Spinal cord (tissue), 10 donors: Measurements from ENCODE around the gene TP53TG5. TPM values are rescaled to one million over a fixed set of nuclear protein-coding genes. Genes with fewer than 3 reads are reported as not detected.

Experiments used
- DNase-seq, 6 donors: peaks; one replicate each; pipeline versions ENCODE4 v3.0.0 to v3.0.0-alpha.2; 2013 to 2015; ENCODE audit warnings: low spot score in 6 of 6, low read depth in 4 of 6
- H3K27ac ChIP-seq: one replicate; pipeline ENCODE4 v1.5.1; 2013; ENCODE audit warnings: low read depth, low read length, control low read depth
- H3K27me3 ChIP-seq: one replicate; pipeline ENCODE4 v1.6.1; 2013; ENCODE audit warnings: low read length; ENCODE audit not compliant: control insufficient read depth, insufficient read depth
- H3K36me3 ChIP-seq: one replicate; pipeline ENCODE4 v1.6.1; 2013; ENCODE audit warnings: low read length; ENCODE audit not compliant: control insufficient read depth, insufficient read depth
- H3K4me1 ChIP-seq: one replicate; pipeline ENCODE4 v1.6.1; 2013; ENCODE audit warnings: low read length; ENCODE audit not compliant: control insufficient read depth, insufficient read depth
- H3K4me3 ChIP-seq: one replicate; pipeline ENCODE4 v1.5.1; 2013; ENCODE audit warnings: low read depth, low read length, control low read depth
- H3K9me3 ChIP-seq: one replicate; pipeline ENCODE4 v1.6.1; 2013; ENCODE audit warnings: low read length; ENCODE audit not compliant: control insufficient read depth, insufficient read depth
- WGBS: methylation state at CpG from one replicate; pipeline ENCODE4 v1.1.5; 2013; ENCODE audit warnings: missing lambda C conversion rate; ENCODE audit not compliant: insufficient coverage; 5-methylcytosine and 5-hydroxymethylcytosine counted together
- polyA plus RNA-seq, 2 donors: library from polyadenylated mRNA; unstranded; fragments of 120-200 nt; gene quantifications; one replicate each; pipeline ENCODE4 v1.2.1, GENCODE V29; 2013; ENCODE audit not compliant: insufficient read length in 2 of 2
- total RNA-seq, 2 donors: library from RNA; depleted of rRNA in 1 of 2; stranded (reverse); fragments of 120-200 nt in 1 of 2; fragments of >200 nt in 1 of 2; gene quantifications; one replicate each; pipeline versions ENCODE4 v1.2.3 to v1.2.4, GENCODE V29; 2013 to 2014
- donor health status: healthy.

Gene TP53TG5
- total and polyA plus RNA-seq, 4 donors, result 0.39 to 3.9 (median 1.2) TPM

- Histone ChIP-seq H3K36me3 (no peaks in the 10 kb centered on the region), H3K9me3 (no peaks in the 10 kb centered on the region), H3K4me3 (no peak overlapping the region), H3K27ac (peak overlapping the region; percentile 54), H3K27me3 (peaks cover 5% of the 10 kb centered on the region), H3K4me1 (peaks cover 27% of the 10 kb centered on the region)
- DNase-seq, result peak in 2 of 6 donors; percentile 2 to 44
- 23% methylated on average over 15 of the region's 16 CpGs for WGBS
These were observed 35.9 kb downstream of the TP53TG5 start for GRCh38 chr20:45341939-45342854.

GRCh38 chr20:45341579-45341938 is 36.6 kb downstream of the TP53TG5 start:
- Histone ChIP-seq H3K9me3 (no peaks in the 10 kb centered on the region), H3K36me3 (no peaks in the 10 kb centered on the region), H3K27me3 (peaks cover 5% of the 10 kb centered on the region), H3K4me1 (peaks cover 28% of the 10 kb centered on the region), H3K4me3 (no peak overlapping the region), H3K27ac (peak overlapping the region; percentile 54)
- DNase-seq, result no peak
- 50% methylated on average over 3 of the region's 3 CpGs for WGBS

- DNase-seq, result no peak
- H3K36me3 ChIP-seq, result no peaks in the 10 kb centered on the region
- WGBS, result 60% methylated on average over 1 of the region's 1 CpG
- peaks cover 24% of the 10 kb centered on the region for H3K4me1 ChIP-seq
- H3K27ac ChIP-seq, result no peak overlapping the region
- H3K27me3 ChIP-seq, result no peaks in the 10 kb centered on the region
- no peaks in the 10 kb centered on the region for H3K9me3 ChIP-seq
- no peak overlapping the region for H3K4me3 ChIP-seq
These were observed 37.2 kb downstream of the TP53TG5 start for GRCh38 chr20:45340951-45341350.

- WGBS, result 76% methylated on average over 3 of the region's 5 CpGs
- Histone ChIP-seq H3K27me3 (no peaks in the 10 kb centered on the region), H3K36me3 (no peaks in the 10 kb centered on the region), H3K4me1 (peaks cover 24% of the 10 kb centered on the region), H3K9me3 (no peaks in the 10 kb centered on the region), H3K27ac (no peak overlapping the region), H3K4me3 (no peak overlapping the region)
- DNase-seq, result no peak
These were observed 37.8 kb downstream of the TP53TG5 start for GRCh38 chr20:45340236-45340847.

- Histone ChIP-seq H3K4me1 (peaks cover 24% of the 10 kb centered on the region), H3K36me3 (no peaks in the 10 kb centered on the region), H3K27ac (no peak overlapping the region), H3K4me3 (no peak overlapping the region), H3K27me3 (no peaks in the 10 kb centered on the region), H3K9me3 (no peaks in the 10 kb centered on the region)
- DNase-seq, result no peak
- WGBS, result 92% methylated on average over 1 of the region's 2 CpGs
These were observed 38.3 kb downstream of the TP53TG5 start for GRCh38 chr20:45339799-45340198.

DNA sequence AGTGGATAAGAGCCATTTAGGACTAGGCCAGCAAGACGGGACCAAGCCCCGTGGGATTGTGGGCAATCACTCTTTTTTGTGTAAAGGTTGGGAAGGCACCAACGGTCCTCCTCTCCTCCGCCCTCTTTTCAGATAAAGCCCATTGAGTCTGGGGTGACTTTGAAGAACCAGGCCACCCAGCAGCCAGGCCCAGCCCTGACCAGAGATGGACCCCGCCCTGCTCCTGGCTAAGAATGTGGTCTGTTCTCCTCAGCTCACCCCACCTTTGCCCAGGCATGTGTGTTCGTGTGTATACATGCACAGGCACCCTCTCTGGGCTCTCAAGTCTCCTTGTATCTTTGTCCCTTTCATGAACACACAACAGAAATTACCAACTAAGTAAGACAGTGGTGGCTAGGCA is 39.0 kb downstream of the TP53TG5 start:
- Histone ChIP-seq H3K27ac (no peak overlapping the region), H3K27me3 (no peaks in the 10 kb centered on the region), H3K4me1 (peaks cover 24% of the 10 kb centered on the region), H3K36me3 (no peaks in the 10 kb centered on the region), H3K9me3 (no peaks in the 10 kb centered on the region), H3K4me3 (no peak overlapping the region)
- WGBS, result 77% methylated on average over 6 of the region's 6 CpGs
- DNase-seq, result no peak

DNA sequence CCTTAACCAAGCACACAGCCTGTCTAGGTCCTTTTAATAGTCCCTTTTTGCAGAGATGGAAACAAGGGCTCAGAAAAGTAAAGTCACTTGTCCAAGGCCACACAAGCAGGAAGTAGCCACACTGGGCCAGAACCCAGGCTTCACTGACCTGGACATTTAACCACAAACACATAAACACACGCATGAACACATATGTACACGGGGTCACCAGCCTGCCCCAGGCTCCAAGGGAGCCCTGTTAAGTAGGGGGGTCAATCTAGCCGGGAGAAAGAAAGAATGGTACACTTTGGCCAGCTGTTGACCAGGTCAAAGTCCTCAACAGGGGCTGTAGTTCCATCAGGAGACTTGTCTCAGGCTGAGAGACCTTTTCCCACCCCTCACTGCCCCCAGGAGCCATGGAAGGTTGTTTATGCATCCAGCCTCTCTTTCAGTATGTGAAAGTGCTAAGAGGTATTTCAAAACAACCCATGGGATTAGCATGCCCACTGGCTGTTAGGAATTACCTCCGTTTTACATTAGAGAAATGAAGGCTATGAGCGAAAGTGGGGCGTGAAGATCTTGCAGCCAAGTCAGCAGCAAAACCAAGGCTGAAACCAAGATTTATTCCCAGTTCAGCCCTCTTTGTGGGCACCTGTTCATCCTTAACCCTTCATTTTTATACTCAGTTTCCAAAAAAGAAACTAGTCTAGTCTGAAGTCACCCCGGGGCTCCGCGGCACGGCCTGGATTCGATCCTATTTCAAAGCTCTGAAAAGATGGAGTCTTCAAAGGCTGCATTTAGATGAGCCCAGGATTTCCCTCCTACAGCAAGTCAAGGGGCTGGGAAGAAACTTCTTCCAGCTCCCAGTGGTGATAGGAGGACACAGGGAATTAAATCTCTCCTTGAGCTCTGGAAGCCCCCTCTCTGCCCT is 39.7 kb downstream of the TP53TG5 start:
- Histone ChIP-seq H3K4me1 (peaks cover 24% of the 10 kb centered on the region), H3K36me3 (no peaks in the 10 kb centered on the region), H3K27ac (peak overlapping the region; percentile 45), H3K9me3 (no peaks in the 10 kb centered on the region), H3K27me3 (no peaks in the 10 kb centered on the region), H3K4me3 (no peak overlapping the region)
- no peak for DNase-seq
- 71% methylated on average over 8 of the region's 11 CpGs for WGBS

DNA sequence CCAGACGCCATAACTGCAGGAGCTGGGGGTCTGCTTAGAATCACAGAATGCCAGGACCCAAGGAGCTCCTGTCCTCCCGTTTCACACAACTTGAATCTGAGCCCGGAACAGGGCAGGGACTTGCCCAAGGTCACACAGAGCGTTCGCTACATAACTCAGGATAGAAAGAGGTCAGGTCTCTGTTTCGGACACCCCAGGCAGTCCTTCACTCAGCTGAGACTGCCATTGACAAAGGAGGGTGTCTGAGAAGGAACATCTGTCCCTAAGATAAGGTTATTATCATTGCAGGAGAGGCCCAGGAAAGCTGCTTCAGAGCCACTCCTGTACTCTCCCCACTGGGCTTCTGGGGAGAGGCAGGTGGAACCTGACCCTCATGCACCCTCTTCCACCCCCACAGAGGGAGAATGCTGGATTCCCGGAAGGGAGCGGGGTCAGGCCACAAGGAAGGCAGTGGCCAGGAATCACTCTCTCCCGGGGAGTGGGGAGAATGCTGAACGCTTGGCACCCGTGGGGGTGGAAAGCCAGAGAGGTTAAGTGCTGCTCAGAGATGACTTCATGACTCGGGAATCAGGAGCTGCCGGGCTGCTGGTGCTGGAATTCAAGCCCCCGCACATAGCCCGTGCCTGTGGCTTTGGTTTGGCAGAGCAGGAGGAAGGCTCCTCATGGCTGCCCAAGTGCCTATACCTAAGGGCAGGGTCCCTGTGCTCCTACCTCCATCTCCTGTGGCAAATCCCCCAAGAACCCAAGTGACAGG is 40.6 kb downstream of the TP53TG5 start:
- no peaks in the 10 kb centered on the region for H3K27me3 ChIP-seq
- H3K9me3 ChIP-seq, result no peaks in the 10 kb centered on the region
- H3K27ac ChIP-seq, result peak overlapping the region; percentile 52
- H3K4me3 ChIP-seq, result no peak overlapping the region
- peaks cover 24% of the 10 kb centered on the region for H3K4me1 ChIP-seq
- no peaks in the 10 kb centered on the region for H3K36me3 ChIP-seq
- 72% methylated on average over 11 of the region's 15 CpGs for WGBS
- peak in 1 of 6 donors; percentile 30 for DNase-seq
